NCI-H2196 treated with DMSO at 0.1 percent for 48 hours (cell line): ENCODE measurements around the gene PLA2G5.
"Not testable (repeated sequence)": the region's sequence is repeated elsewhere in the genome, so short reads cannot be mapped to it uniquely, and the experiment has no call there.

ENCODE experiments used
- DNase-seq: peaks from one replicate; lab custom pipeline; 2025; ENCODE audit not compliant: unreplicated experiment; lab: John Stamatoyannopoulos, UW

The PLA2G5 gene

DNA sequence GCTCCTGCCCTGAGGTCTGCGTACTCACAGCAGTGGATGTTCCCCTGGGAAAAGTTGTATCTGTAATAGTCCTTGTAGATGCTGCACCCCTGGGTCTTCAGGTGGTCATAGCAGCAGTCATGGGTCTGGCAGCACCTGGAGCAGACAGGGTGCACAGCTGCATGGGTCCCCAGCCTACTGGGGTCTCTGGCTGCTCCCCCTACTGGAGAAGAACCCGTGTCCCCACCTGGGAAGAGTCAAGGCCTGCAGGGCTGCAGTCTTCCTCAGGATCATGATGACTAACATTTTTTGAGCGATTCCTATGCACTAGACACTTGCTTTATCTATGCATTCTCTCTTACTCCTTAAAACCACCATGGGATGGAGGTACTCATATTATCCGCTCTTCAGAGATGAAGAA, 45.5 kb downstream of the PLA2G5 start:
- DNase-seq: no peak

DNA sequence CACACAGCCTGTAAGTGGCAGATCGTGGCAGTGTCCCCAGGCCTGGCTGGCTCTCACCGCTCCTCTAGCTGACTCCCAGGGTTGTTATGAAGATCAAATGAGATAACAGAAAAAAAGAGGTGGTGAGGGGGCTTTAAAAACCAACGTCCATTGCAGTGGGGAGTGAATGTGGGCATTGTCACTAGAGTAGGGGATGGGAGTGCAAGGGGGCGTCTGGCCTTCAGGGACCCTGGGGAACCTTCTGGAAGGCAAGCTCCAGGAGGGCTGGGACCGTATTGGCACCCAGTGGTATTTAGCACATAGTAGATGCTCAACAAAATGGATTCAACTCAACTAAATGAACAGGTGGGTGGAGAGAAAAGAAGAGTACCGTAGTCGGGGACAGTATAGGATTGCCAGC, 45.9 kb downstream of the PLA2G5 start:
- DNase-seq: no peak

DNA sequence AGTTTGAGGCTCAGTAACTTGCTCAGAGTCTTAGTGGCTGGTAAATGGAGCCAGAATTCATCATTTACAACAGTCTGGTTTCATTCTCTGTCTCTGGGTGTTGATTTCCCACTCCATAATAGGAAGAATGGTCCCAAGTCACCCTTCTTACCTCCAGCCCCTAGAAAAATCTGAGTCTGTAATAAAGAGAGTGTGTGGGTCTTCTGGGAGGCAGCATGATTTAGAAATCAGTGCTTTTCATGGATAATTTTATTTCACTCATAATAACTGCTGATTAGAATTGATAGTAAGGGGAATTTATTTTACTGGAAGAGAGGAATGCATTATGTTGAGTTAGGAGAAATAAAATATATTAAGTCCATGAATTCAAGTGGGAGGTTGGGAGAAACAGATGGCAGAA, 47.2 kb downstream of the PLA2G5 start:
- DNase-seq: no peak

DNA sequence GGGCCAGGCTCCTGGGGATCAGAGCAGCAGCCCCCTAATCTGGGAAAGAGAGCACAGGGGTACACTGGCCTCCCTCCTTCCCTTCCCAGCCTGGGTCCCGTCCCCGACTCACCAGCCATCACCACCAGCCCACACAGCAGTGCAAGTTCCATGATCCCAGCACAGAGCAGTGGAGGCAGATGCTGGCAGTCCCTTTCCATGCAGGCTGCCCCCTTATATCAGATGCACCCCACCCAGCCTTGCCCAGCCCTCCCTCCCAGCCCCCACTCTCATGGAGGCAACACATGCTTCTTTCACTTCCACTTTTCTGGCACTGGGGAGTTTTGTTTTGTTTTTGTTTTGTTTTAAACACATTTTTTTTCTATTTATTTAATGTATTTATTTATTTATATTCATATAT, 49.4 kb downstream of the PLA2G5 start, which contains the start of gene PLA2G2D:
Gene PLA2G2D (minus strand): TSS at position 190 of the 400 bp plus-strand sequence. CDS start 38 bp downstream, at position 152.
- DNase-seq: no peak

DNA sequence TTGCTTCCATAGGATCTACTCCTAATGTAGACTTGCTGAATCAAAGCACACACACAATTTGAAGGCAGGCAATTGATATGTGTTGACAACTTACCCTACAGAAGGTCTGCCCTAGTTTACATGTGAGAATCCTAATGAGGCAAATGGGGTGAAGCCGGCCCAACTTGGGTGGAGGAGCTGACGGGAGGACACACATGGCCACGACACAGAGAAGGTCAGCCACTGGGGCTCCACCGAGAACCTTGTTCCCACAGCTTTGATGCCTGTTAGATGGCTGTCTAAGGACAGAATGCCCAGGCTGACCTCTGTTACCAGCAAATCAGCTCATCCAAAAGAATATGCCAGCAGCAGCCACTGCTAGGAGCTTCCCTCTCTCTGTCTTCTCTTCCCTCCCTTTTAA, 50.8 kb downstream of the PLA2G5 start:
- DNase-seq: no peak

DNA sequence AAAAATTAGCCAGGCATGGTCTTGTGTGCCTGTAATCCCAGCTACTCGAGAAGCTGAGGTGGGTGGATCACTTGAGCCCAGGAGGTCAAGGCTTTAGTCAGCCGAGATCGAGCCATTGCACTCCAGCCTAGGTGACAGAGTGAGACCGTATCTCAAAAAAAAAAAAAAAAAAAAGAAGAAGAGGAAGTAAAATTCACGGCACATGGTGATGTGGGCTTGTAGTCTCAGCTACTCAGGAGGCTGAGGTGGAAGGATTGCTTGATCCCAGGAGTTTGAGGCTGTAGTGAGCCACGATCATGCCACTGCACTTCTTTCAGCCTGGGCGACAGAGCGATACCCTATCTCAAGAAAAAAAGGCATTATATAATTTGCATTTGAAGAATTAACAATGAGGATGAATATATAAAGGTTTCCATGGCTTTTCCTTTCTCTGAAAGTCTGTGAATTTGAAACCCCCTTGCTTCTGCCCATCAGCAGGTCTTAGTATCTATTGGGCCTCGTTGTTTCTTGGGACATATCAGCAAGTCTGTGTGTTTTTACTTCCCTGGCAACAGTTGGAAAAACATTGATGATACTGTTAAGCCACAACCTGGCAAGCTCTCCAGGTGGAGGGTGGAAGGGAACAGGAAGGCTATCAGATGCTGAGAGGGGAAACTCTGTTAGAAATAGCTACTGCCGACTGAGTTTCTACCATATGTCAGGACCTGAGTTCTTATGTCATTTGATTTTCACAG, 53.9 kb downstream of the PLA2G5 start:
- no peak for DNase-seq

DNA sequence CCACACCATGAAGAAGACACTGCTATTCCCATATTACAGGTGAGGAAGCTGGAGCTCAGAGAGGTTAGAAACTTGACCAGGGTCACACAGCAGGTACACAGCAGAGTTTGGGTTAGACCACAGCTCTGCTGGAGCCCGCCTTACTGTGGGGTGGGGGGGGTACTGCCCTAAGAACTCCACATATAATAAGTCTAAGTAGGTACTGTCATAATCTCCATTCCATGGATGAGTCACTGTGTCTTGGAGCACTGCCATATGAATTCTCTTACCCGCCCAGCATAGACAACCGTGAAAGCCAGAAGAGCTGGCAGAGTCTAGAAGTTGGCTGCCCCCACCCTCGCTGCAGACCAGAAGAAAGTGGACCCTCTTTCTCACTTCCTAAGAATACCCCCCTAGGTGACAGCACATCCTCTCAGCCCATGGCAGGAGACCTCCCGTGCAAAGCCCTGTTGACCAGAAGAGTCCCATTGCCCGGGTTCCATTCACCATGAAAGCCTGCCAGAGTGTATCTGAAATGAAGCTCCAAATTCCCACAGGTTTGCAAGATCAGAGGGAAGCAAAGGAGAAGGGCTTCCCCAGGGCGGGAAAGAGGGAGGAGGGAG, 54.6 kb downstream of the PLA2G5 start:
- no peak for DNase-seq

DNA sequence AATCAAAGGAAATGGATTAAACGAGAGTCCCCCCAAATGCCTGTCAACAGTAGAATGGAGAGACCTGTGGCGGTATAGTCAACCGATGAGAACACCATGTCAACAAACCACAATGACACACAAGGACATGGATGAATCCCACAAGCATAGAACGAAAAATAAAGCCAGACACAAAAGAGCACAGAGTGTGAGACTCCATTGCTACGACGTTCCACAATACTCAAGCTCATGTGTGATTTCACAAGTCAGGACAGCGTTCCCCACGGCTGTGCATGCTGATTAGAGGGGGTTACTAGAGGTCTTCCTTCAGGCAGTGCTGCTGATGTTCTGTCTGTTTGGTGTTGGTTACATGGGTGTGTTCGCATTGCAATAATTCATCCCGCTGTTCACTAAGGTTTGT, 55.1 kb downstream of the PLA2G5 start:
- no peak for DNase-seq

DNA sequence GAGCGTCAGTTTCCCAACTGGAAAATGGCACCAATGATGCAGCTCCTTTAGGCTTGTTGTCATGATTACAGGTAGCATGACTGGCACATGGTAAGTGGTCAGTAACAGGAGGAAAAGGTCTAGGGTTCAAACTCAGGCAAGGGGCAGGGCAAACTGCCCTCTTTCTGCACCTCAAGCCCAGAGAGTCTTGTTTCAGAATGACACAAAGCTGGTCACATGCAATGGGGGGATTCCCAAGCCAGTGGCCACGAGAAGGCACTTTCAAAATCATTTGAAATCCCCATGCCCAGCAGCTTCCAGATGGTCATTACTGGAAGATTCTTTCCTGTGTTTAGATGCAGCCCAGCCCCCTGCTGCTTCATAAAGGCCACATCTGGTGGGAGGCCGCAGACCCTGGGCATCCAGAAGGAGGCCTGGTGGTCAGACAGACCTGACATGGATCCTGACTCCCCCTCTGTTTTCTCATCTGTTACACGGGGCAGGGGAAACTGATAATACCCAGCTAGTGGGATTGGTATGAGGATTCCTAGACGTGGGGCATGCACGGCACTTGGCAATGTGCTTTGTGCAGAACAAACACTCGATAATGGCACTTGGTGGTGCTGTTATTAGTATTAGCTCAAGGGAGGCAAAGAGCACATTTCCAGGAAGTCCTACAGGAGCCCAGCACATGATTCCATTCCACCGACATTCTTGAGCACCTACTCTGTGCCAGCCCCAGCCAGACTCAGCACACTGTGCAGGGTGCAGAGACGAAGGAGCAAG, 56.2 kb downstream of the PLA2G5 start:
- DNase-seq: no peak

DNA sequence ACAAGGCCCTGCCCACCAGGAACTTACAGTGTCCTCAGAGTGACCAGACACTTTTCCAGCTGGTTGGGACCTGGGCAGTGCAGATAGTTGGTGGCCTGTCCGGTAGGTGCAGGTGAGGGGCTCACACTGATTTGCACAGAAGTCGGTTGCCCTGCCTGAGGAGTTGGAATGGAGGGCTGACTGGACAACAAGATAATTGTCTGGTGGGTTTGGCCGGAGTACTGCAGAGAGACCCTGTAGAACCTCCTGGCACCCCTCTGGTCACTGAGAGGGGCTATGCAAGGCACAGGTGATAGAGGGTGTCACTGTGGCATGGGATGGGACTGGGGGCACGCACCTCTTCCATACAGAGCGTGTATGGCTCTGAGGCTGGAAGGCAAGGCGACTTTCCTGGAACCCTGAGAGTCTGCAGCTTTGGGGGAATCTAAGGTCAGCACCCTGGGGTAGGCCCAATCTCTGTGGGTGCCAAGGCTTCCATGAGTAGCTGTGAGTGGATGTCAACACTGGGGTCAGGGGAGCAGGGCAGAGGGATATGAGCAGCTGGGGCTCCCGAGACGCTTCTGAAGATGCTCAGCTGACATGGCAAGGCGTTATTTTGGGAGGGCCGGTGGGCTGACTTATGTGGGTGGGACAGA, 56.9 kb downstream of the PLA2G5 start:
- no peak for DNase-seq

DNA sequence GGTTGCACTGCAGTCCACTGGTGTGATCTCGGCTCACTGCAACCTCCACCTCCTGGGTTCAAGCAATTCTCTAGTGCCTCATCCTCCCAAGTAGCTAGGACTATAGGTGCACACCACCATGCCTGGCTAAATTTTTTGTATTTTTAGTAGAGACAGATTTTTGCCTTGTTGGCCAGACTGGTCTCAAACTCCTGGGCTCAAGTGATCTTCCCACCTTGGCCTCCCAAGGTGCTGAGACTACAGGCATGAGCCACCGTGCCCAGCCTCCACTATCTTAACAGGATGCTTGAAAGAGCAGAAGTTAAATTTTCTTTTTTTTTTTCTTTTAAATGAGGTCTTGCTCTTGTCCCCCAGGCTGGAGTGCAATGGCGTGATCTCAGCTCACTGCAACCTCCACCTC, 60.5 kb downstream of the PLA2G5 start:
- DNase-seq: not testable (repeated sequence)

DNA sequence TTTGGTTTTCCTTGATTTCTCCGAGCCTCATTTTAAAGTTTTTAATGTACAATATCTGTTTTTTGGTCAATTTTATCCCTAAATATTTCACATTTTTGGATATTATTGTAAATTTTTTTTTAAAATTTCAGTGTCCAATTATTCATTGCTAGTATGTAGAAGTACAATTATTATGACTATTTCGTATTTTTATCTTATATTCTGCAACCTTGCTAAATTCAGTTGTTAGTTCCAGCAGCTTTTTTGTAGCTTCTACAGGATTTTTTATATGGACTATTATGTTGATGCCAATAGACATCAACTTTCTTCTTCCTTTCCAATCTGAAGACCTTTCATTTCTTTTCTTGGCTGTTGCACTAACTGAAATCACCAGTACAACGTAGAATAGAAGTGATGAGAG, 65.0 kb downstream of the PLA2G5 start:
- no peak for DNase-seq

DNA sequence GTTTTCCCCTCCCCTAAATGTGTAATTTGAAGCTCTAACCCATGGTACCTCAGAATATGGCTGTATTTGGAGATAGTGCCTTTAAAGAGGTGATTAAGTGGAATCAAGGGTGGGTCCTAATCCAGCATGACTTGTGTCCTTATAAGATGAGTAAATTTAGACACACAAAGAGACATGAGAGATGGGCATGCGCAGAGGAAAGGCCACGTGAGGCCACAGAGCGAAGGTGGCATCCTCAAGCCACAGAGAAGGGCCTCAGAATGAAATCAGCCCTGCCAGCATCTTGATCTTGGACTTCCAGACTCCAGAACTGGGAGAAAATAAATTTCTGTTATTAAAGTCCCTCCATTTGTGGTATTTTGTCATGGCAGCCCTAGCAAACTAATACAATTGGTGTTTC, 66.3 kb downstream of the PLA2G5 start:
- DNase-seq: no peak

DNA sequence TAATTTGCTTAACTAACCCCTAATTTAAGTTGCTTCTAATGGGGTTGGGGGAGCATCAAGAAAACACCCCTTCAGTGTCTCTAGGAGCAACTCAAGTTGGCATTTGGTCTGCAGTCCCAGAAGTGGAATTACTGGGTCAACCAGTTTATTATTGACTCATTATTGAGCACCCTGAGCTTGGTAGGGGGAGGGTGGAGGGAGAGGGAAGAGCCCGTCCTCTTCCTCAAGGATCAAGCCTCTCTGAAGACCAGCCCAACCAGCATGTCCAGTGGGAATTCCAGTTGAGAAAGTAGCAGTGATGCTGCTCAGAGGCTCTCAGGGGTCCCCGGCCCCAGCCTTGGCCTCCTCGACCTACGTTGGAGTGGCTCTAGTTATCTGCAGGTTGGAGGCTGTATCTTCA, 67.1 kb downstream of the PLA2G5 start:
- DNase-seq: no peak

DNA sequence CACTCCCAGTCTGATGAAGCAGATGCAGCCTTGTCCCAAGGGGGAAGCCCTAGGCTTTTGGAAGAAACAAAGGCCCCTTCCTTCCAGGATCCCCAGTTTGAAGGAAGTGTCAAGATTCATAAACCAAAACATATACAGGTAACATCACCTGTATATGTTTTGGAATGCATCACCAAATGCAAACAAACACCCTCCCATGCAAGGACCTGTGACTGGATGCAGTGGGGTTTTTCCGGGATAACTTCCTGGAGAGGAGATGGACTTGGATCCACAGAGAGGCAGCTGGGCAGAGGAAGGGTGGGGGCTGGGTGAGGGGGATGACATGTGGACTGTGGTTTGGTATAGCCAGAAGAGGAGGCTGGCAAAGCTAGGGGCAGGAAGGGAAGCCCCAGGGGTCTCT, 67.6 kb downstream of the PLA2G5 start:
- no peak for DNase-seq

DNA sequence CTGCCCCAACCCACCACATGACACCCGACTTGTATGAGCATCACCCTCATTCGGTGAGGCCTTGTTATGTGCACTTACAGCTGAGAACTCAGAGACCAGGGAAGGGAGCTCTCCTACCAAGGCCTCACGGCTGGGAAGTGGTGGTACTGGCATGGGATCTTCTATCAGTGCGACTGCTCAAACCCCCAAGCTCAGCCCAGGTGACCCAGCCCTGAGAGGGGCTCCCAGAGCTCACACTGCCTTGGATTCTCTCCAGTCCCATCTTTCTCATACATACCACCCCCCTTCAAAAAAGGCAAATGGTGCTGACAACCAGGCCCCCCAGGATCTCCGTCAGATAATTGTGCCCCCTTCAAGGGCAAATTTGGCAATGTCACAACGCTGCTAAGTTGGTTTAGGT, 68.4 kb downstream of the PLA2G5 start:
- no peak for DNase-seq

DNA sequence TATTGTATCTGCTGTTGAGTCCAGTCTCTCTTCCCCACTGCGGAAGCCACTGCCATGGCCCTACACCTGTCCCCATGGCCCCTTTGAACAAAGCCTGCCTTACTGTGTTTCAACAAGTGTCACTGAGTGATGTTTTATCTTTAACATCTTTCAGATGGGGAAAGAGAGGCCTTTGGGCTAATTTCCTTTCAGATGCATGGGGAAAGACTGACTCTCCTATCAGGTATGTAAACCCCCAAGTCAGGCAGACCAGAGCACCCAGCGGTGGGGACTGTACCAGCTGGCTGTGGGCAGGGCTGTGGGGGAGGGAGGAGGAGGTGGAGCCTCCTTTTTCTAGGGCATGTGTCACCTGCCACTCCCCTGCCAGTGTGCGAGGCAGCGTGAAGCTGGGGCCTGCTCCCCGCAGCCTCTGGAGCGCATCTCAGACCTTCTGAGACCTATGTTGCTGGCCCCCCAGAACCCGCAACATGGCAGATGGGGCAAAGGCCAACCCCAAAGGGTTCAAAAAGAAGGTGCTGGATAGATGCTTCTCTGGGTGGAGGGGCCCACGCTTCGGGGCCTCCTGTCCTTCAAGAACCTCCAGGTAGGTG, 69.1 kb downstream of the PLA2G5 start, which contains the start of gene PLA2G2F:
Gene PLA2G2F (plus strand): TSS at position 363 of the 590 bp plus-strand sequence. CDS start 105 bp downstream, at position 468.
- DNase-seq: no peak

DNA sequence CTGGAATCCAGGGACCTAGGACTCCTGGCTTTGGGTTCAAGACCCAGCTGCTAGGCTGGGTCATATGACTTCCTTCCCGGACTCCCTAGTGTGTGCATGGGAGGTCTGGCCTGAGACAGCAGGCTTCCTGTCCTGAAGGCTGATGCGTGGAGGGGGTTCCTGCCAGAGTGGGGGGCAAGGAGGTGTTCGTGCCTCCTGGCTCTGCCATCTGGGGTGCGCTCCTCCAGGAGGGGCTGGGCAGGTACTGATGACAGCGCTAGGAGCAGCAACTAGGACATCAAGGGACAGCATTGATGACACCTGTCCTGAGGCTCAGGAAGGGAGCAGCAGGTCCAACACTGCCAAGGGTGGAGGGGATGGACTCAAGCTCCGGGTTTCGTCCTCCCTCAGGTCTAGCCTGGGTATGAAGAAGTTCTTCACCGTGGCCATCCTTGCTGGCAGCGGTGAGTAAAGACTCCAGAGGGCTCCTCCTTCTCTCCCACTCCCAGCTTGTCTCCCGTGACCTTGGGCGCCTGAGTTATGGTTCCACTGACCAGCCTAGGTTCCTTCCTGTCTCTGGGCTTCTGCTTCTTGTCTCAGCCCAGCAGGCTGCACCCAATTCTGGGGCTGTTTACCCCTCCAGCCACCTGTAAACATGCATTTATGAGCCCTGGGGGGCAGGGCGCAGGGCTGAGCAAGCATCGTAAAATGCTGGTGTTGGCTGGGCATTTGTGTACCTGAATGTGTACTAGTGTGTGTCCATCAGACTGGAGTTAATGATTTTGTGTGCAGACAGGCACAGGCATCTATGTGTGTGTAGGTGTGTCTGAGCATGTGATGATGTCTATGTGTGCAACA, 70.0 kb downstream of the PLA2G5 start:
- DNase-seq: no peak

DNA sequence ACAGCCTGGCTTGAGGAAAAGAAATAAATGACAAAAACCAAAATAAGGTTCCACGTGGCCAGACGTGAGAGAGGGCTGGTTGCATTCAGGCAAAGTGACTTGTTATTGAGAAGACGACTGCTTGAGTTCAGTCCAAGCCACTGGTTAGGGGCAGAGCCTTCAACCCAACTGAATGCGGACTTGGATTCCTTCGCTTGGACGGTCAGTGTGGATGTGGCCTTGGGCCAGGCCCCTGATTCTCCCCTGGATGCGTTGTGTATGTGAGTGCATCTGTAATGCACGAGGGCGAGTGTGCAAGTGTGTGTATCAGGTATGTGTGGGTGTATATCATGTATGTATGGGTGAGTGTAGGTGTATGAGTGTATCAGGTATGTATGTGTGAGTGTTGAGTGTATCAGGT, 71.0 kb downstream of the PLA2G5 start:
- no peak for DNase-seq

DNA sequence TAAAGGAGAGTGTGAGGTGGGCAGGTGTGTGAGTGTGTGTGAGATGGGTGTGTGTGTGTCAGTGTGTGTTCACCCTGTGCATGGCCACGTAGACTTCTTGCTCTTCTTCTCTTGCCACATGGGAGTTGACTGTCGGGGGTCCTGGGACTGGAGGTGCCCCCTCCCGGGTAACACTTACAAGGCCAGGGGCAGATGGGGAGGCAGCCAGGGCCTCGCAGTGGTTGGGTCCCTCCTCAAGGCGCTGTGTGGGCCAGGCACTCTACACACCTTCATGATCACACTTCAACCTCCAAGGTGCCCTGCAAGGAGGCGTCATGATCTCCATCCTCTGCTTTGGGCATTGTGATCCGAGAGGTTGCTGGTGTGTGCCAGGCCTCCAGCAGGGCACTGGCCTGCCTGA, 71.5 kb downstream of the PLA2G5 start:
- DNase-seq: no peak
